Measurements from ENCODE around the gene IGF2R. TPM values are rescaled to one million over a fixed set of nuclear protein-coding genes. Genes with fewer than 3 reads are reported as not detected.

Gene IGF2R
- total RNA-seq, 1 experiment from 2014 or later: 75.3 TPM

- CTCF ChIA-PET: interaction anchor here (1.6 kb wide), 1 partner anchor 10 kb away, joined by 4 read pairs; no protein-coding TSS in a partner anchor
- no peak overlapping the region for H3K27ac Mint-ChIP-seq
- no peak for TF ChIP-seq ZNF232 (CRISPR knock-in tag; IDR thresholded peaks at IDR 0.05)
- no peak for TF ChIP-seq JUN (CRISPR knock-in tag; IDR thresholded peaks at IDR 0.05)
- no peak for TF ChIP-seq ATF3 (CRISPR knock-in tag; conservative IDR thresholded peaks at IDR 0.05)
- TF ChIP-seq NR1H2 (CRISPR knock-in tag; IDR thresholded peaks at IDR 0.05): no peak
- no peak for TF ChIP-seq AR (CRISPR knock-in tag; IDR thresholded peaks at IDR 0.05)
- no peak for TF ChIP-seq ATF1 (CRISPR knock-in tag; IDR thresholded peaks at IDR 0.05)
- no peak overlapping the region for H3K4me3 Mint-ChIP-seq
- DNase-seq (ENCODE audit: low spot score) (no peak), ATAC-seq (no peak)
- no peaks in the 10 kb centered on the region for H3K27me3 Mint-ChIP-seq (ENCODE audit: low read depth)
- POLR2A ChIA-PET: no interaction called here
- H3K9me3 Mint-ChIP-seq: no peaks in the 10 kb centered on the region
- H3K4me1 Mint-ChIP-seq: peaks cover 56% of the 10 kb centered on the region
- peaks cover 7% of the 10 kb centered on the region for H3K36me3 Mint-ChIP-seq
These were observed 23.5 kb downstream of the IGF2R start for GRCh38 chr6:159992366-159992765.

- peaks cover 24% of the 10 kb centered on the region for H3K36me3 Mint-ChIP-seq
- H3K4me1 Mint-ChIP-seq: peaks cover 47% of the 10 kb centered on the region
- DNase-seq (ENCODE audit: low spot score) (no peak), ATAC-seq (no peak)
- H3K4me3 Mint-ChIP-seq: no peak overlapping the region
- no peaks in the 10 kb centered on the region for H3K27me3 Mint-ChIP-seq (ENCODE audit: low read depth)
- H3K27ac Mint-ChIP-seq: no peak overlapping the region
- POLR2A ChIA-PET: interaction anchor here (0.7 kb wide), 1 partner anchor 8 kb away, joined by 3 read pairs; no protein-coding TSS in a partner anchor
- peaks cover 4% of the 10 kb centered on the region for H3K9me3 Mint-ChIP-seq
- CTCF ChIA-PET: no interaction called here
- no peak for TF ChIP-seq SMAD4 (CRISPR knock-in tag; IDR thresholded peaks at IDR 0.05)
- TF ChIP-seq ZNF219 (CRISPR knock-in tag; IDR thresholded peaks at IDR 0.05; ENCODE audit: borderline replicate concordance): no peak
- no peak for TF ChIP-seq ATF2 (CRISPR knock-in tag; IDR thresholded peaks at IDR 0.05; ENCODE audit: borderline replicate concordance, low read depth)
- no peak for TF ChIP-seq NR3C1 (CRISPR knock-in tag; conservative IDR thresholded peaks at IDR 0.05; ENCODE audit: low read depth)
- TF ChIP-seq E2F5 (CRISPR knock-in tag; IDR thresholded peaks at IDR 0.05): no peak
- TF ChIP-seq TP53 (CRISPR knock-in tag; IDR thresholded peaks at IDR 0.05): no peak
- TF ChIP-seq ZSCAN18 (CRISPR knock-in tag; IDR thresholded peaks at IDR 0.05): no peak
- TF ChIP-seq AR (CRISPR knock-in tag; IDR thresholded peaks at IDR 0.05): no peak
- TF ChIP-seq USF1 (CRISPR knock-in tag; IDR thresholded peaks at IDR 0.05): no peak
- TF ChIP-seq GABPB1 (CRISPR knock-in tag; IDR thresholded peaks at IDR 0.05): no peak
- TF ChIP-seq PREB (CRISPR knock-in tag; IDR thresholded peaks at IDR 0.05; ENCODE audit: borderline replicate concordance): no peak
- TF ChIP-seq MLX (CRISPR knock-in tag; IDR thresholded peaks at IDR 0.05): no peak
- no peak for TF ChIP-seq IRF1 (CRISPR knock-in tag; IDR thresholded peaks at IDR 0.05)
- TF ChIP-seq ZMAT4 (CRISPR knock-in tag; IDR thresholded peaks at IDR 0.05): no peak
- no peak for TF ChIP-seq FOXK1 (CRISPR knock-in tag; IDR thresholded peaks at IDR 0.05)
- TF ChIP-seq NR2C2 (CRISPR knock-in tag; IDR thresholded peaks at IDR 0.05): no peak
These were observed 26.5 kb downstream of the IGF2R start for GRCh38 chr6:159995405-159995804.
